T-helper 9 cell (primary cell): ENCODE data around the gene TMPRSS12.
"Not testable (repeated sequence)": the region's sequence is repeated elsewhere in the genome, so short reads cannot be mapped to it uniquely, and the experiment has no call there.

Source experiments
- DNase-seq: peaks from one replicate; pipeline ENCODE4 v3.0.0-alpha.2; 2020

TMPRSS12 gene

GRCh38 chr12:50859621-50860310 is 17.0 kb downstream of the TMPRSS12 start:
- no peak for DNase-seq

DNA sequence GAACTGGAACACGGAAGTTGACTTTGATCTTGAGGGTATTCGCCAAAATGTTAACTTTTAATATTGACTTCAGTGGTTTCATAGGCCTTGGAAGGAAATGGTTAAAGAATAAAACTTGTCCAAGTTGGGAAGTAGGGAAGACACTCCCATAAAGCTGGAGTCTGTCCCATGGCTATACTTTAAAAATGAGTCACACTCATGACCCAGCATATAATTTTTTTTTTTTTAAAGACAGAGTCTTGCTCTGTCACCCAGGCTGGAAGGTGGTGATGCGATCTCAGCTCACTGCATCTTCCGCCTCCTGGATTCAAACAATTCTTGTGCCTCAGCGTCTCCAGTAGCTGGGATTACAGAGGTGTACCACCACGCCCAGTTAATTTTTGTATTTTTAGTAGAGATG is 19.6 kb downstream of the TMPRSS12 start:
- no peak for DNase-seq

GRCh38 chr12:50865266-50865665 is 22.5 kb downstream of the TMPRSS12 start:
- DNase-seq, result no peak

GRCh38 chr12:50868881-50869280 is 26.2 kb downstream of the TMPRSS12 start:
- not testable (repeated sequence) for DNase-seq

- DNase-seq, result no peak
Measured at GRCh38 chr12:50882563-50882962, 39.8 kb downstream of the TMPRSS12 start.

DNA sequence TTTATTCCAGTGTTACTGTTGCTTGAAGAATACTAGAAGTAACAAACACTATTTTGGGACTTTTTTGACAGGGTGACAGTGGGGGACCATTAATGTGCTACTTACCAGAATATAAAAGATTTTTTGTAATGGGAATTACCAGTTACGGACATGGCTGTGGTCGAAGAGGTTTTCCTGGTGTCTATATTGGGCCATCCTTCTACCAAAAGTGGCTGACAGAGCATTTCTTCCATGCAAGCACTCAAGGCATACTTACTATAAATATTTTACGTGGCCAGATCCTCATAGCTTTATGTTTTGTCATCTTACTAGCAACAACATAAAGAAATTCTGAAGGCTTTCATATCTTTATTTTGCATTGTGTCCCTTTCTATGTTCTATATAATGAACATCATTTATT is 44.5 kb downstream of the TMPRSS12 start:
- DNase-seq, result no peak

GRCh38 chr12:50888666-50889065 is 45.9 kb downstream of the TMPRSS12 start:
- DNase-seq, result no peak

DNA sequence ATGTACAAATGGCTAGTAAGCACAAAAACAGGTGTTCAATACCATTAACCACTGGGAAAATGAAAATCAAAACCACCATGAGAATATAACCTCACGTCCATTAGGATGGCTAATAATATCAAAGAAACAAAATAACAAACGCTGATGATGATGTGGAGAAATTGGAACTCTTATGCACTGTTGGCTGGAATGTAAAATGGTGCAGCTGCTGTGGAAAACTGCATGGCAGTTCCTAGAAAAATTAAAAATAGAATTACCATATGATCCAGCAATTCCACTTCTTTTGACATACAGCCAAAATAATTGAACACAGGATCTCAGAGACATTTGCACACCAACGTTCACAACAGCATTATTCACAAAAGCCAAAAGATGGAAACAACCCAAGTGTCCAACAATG is 51.5 kb downstream of the TMPRSS12 start:
- DNase-seq, result no peak

DNA sequence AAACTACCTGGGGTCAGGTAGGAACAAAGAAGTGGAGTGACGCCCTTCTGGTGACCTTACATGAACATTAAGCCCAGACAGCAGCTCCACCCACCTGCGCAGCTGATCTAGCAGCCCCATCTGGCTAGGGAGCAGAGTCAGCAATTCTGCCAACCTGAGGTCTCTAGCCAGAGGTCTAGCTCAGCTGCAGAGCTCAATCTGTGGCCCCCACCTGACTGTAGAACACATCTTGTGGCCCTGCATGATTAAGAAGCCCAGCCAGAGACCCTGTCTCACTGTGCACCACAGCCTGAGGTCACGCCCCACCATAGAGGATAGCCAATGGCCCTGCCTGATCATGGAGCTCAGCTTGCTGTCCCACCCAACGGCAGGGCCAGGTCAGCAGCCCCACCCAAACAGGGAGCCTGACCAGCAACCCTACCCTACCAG is 59.0 kb downstream of the TMPRSS12 start:
- DNase-seq, result no peak

DNA sequence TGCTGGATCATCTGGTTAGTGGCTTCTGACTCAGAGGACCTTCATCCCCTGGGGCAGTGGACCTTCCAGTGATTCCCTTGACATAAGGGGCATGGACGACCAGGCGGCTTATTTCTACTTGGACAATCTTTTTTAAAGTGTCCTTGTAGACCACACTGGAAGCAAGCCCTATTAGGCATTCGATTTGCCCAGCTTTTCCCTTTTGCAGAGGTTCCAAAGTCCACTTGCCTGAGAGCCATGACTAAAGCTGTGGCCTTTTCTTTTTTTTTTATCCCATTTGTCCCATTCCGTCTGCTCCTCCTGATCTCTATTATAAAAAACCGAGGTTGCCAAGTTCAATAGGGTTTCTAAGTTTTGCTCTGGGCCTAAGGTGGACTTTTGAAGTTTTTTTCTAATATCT is 65.8 kb downstream of the TMPRSS12 start:
- not testable (repeated sequence) for DNase-seq

- DNase-seq, result not testable (repeated sequence)
Measured at GRCh38 chr12:50912361-50912760, 69.6 kb downstream of the TMPRSS12 start.

DNA sequence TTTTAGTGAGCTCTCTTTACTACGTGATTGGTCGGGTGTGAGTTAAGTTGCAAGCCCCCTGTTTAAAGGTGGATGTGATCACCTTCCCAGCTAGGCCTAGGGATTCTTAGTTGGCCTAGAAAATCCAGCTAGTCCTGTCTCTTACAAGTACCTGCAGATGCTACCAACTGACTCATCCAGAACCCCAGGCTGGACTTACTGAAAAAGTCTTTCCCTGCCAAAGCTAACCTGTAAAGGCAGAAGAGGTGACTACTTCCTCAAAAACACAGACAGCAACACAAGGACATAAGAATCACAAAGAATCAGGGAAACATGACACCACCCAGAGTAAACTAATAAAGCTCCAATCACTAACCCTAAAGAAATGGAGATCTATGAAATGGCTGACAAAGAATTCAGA is 70.5 kb downstream of the TMPRSS12 start:
- DNase-seq, result no peak

- DNase-seq, result no peak
Measured at GRCh38 chr12:50914872-50915484, 72.3 kb downstream of the TMPRSS12 start.

DNA sequence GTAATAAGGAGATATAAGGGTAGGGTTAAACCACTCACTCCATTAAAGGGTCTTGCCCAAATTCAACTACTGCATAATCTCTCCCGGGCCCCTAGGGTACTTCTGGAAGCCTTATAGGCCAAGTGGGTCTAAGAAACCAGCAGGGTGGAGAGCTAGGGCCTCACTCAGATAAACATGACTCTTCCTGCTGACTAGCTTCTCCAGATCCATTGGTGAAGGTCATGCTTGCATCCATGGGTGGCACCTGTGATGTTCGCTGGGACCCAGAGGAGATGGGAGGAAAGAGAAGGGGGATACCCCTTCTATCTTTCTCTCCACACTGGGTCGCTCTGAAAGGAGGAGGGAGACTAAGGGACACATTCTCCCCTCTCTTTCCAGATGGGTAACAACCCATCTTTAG is 73.6 kb downstream of the TMPRSS12 start:
- DNase-seq, result no peak

DNA sequence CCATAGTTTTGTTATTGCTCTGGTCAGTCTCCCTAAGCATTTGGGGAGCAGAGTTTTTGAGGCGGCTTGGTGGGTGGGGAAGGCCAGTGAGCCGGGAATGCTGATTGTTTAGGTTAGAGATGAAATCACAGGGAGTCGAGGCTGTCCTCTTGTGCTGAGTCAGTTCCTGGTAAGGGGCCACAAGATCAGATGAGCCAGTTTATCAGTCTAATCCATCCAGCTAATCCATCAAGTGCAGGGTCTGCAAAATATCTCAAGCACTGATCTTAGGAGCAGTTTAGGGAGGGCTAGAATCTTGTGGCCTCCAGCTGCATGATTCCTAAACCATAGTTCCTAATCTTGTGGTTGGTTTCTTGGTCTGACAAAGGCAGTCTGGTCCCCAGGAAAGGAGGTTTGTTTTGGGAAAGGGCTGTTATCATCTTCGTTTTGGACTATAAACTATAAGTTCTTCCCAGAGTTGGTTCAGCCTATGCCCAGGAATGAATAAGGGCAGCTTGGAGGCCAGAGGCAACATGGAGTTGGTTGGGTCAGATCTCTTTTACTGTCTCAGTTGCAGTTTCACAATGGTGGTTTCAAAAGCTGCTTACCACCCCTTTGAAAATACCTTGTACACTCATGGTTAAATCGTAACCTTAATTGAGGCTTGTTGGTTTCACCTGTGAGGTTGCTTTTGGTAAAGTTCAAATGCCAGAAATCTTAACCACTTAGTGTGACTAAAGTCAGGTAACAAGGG is 76.0 kb downstream of the TMPRSS12 start:
- DNase-seq, result no peak

DNA sequence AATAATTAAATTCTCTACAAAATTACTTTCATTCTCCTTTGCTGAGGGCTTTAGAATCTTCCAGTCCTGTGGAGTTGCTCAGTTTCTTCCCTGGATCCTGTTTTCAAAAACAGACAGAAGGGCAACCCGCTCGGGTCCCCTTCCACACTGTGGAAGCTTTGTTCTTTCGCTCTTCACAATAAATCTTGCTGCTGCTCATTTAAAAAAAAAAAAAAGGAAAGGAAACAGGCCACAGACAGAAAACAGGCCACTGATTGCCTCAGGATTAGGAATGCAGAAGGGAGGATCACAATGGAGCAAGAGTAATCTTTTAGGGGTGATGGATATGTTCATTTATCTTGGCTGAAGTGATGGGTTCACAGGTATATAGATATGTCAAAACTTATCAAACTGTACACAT is 80.1 kb downstream of the TMPRSS12 start:
- no peak for DNase-seq

DNA sequence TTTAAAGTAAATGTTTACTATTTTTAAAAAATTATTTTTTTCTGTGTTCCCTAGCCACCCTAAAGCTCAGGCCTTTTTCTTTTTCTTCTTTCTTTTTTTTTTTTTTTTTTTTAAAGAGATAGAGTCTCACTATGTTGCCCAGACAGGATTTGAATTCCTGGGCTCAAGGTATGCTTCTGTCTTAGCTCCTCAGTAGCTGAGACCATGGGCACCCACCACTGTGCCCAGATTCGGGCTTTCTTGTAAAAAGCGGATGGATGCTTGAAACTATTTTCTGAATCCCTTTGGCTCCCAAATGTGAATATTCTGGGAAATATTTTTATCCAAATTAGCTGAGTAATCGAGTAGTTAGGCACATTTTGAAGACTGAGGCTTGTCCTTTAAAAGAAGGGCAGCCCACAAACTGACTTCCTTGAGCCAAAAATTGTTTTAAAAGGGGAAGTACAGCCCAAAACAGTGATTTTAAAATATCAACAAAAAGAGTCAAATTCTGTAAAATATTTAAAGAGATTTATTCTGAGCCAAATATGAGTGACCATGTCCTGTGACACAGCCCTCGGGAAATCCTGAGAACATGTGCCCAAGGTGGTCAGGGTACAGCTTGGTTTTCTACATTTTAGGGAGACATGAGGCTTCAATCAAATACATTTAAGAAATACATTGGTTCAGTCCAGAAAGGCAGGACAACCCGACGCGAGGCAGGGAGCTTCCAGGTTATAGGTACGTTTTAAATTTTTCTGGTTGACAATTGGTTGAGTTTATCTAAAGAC is 80.8 kb downstream of the TMPRSS12 start:
- DNase-seq, result no peak

DNA sequence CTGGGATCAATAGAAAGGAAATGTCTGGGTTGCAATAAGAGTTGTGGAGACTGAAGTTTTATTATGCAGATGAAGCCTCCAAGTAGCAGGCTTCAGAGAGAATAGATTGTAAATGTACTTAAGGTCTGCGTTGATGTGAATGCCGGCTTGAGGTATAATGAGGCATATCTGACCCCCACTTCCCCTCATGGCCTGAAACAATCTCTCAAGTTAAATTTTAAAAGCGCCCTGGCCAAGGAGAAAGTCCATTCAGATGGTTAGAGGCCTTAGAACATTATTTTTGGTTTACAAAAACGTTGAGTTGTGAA is 81.4 kb downstream of the TMPRSS12 start:
- no peak for DNase-seq

GRCh38 chr12:50924439-50925341 is 82.0 kb downstream of the TMPRSS12 start:
- DNase-seq, result no peak

GRCh38 chr12:50925342-50925651 is 82.6 kb downstream of the TMPRSS12 start:
- DNase-seq, result no peak

- no peak for DNase-seq
Measured at GRCh38 chr12:50925920-50926319, 83.2 kb downstream of the TMPRSS12 start.

DNA sequence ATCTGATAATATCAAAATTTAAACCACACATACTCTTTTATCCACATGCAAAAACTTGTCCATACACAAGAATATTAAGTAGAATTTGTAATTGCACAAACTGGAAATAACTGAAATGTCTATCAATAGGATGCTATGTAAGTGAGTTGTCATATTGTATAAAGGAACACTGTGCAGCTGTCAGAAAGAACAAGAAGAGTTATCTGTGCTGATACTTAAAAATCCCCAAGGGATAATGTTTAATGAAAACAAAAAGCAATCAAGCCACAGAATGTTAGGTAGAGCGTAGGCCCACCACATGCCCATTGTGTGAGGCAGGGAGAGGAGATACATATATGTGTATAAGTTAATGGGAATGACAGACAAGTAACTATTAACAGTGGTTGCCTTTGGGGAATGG is 83.7 kb downstream of the TMPRSS12 start:
- DNase-seq, result no peak

GRCh38 chr12:50926932-50927331 is 84.2 kb downstream of the TMPRSS12 start:
- not testable (repeated sequence) for DNase-seq
